AML-193 (cell line): ENCODE results near the gene CRHBP.

Experiments
- DNase-seq, 2 experiments: peaks; one replicate each; lab custom pipeline; 2025; lab: John Stamatoyannopoulos, UW

The CRHBP gene

GRCh38 chr5:77015938-77016569 lies 63.2 kb downstream of the CRHBP start:
- peak; percentile 62 to 72 for DNase-seq

DNA sequence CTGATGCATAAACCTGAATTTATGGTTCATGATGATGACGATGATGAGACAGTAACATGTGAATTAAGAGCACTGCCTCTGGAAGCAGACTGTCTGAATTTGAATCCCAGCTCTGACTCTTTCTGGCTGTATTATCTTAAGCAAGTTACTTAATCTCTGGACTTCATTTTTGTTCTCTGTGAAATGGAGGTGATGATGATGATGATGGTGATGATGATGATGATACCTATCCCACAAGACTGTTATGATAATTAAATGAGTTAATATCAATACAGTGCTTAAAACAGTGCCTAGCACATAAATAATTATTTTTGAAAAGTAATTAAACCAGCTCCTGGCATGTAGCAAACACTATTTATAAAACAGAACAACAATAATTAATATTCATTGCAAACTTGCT lies 64.1 kb downstream of the CRHBP start:
- DNase-seq: no peak

- DNase-seq: no peak
Observed at GRCh38 chr5:77017668-77018067, 64.8 kb downstream of the CRHBP start.
